CD4-positive, alpha-beta T cell (primary cell): Measurements from ENCODE around the gene CEPT1. TPM values are rescaled to one million over a fixed set of nuclear protein-coding genes. Genes with fewer than 3 reads are reported as not detected.
A peak's percentile ranks its signal among the peaks of the same experiment; 100 is the strongest.

ENCODE experiments used
- ATAC-seq: fragments of 200-7000 bp; cut with Tn5 transposase; one replicate; pipeline ENCODE4 v1.10.0; 2022; ENCODE audit warnings: mild to moderate bottlenecking; ENCODE audit not compliant: poor library complexity
- CTCF ChIA-PET: fragments of 350-600 bp; sonication (Branson Sonifier 250); formaldehyde crosslinking; loops from one replicate; lab custom pipeline; 2021; ENCODE audit warnings: antibody characterized with exemption, inconsistent platforms; lab: Charles Lee
- POLR2A ChIA-PET: fragments of 350-600 bp; sonication (Branson Sonifier 250); formaldehyde crosslinking; loops from one replicate; lab custom pipeline; 2021; ENCODE audit warnings: antibody characterized with exemption, inconsistent platforms; lab: Charles Lee
- DNase-seq, 14 experiments: peaks; one replicate each; pipeline ENCODE4 v3.0.0-alpha.2; 2013 to 2020; ENCODE audit warnings: mixed read lengths in 2 of 14
- H3K27ac ChIP-seq, 2 donors: one replicate each; pipeline versions ENCODE4 v1.5.1 to v1.7.0; 2013; ENCODE audit warnings: low read length in 2 of 2, low read depth in 1 of 2, mild to moderate bottlenecking in 1 of 2
- H3K27me3 ChIP-seq, 2 experiments: 1 replicate in 1 of 2; 2 replicates in 1 of 2; pipeline versions ENCODE4 v1.6.1 to v1.7.0; 2013; ENCODE audit warnings: low read length in 2 of 2, control low read depth in 1 of 2, mild to moderate bottlenecking in 1 of 2, moderate library complexity in 1 of 2; ENCODE audit not compliant: insufficient read depth in 2 of 2, control insufficient read depth in 1 of 2
- H3K36me3 ChIP-seq: one replicate; pipeline ENCODE4 v1.6.1; 2013; ENCODE audit warnings: low read length, control low read depth; ENCODE audit not compliant: insufficient read depth
- H3K4me1 ChIP-seq: one replicate; pipeline ENCODE4 v1.6.1; 2013; ENCODE audit warnings: low read length, control low read depth; ENCODE audit not compliant: insufficient read depth
- H3K4me3 ChIP-seq: one replicate; pipeline ENCODE4 v1.5.1; 2013; ENCODE audit warnings: mild to moderate bottlenecking, low read length, moderate library complexity
- H3K9me3 ChIP-seq, 2 experiments: 1 replicate in 1 of 2; 2 replicates in 1 of 2; pipeline versions ENCODE4 v1.6.1 to v1.7.0; 2013; ENCODE audit warnings: low read length in 2 of 2, mild to moderate bottlenecking in 2 of 2, control low read depth in 1 of 2, moderate library complexity in 1 of 2; ENCODE audit not compliant: control insufficient read depth in 1 of 2, insufficient read depth in 1 of 2
- H3K27ac Mint-ChIP-seq: one replicate; pipeline ENCODE4 v1.8.0; 2020; ENCODE audit warnings: mixed read lengths
- H3K27me3 Mint-ChIP-seq: one replicate; pipeline ENCODE4 v1.8.0; 2021; ENCODE audit warnings: mixed read lengths
- H3K36me3 Mint-ChIP-seq: one replicate; pipeline ENCODE4 v1.8.0; 2021; ENCODE audit warnings: low read depth, mixed read lengths
- H3K4me1 Mint-ChIP-seq: one replicate; pipeline ENCODE4 v1.8.0; 2021; ENCODE audit warnings: low read depth, mixed read lengths
- H3K4me3 Mint-ChIP-seq: one replicate; pipeline ENCODE4 v1.8.0; 2020; ENCODE audit warnings: mild to moderate bottlenecking, mixed read lengths
- H3K9me3 Mint-ChIP-seq: one replicate; pipeline ENCODE4 v1.8.0; 2020; ENCODE audit warnings: mixed read lengths
- CTCF ChIP-seq: fragments of 200-600 bp; IDR thresholded peaks from one replicate; pipeline ENCODE4 v1.8.0; 2022; ENCODE audit warnings: antibody characterized with exemption, mild to moderate bottlenecking
- intact Hi-C, 2 experiments: fragments of 100-400 bp; cut with DNase I in 1 of 2; cut with micrococcal nuclease in 1 of 2; formaldehyde crosslinking; loops; one replicate each; pipeline versions ENCODE4 v1.15.1 to v1.9.0; 2023 to 2025; cut with DNase I, micrococcal nuclease
- total RNA-seq, 174 experiments: library from RNA in 2 of 174; stranded (reverse) in 2 of 174; gene quantifications; one replicate each; pipeline ENCODE4 v1.2.3 and lab custom pipeline; 2021 to 2026

The CEPT1 gene
- total RNA-seq, 2 experiments from 2014 or later, result 25.0 to 27.2 TPM

- no peak for TF ChIP-seq CTCF
Observed at GRCh38 chr1:111221633-111222291, 81.7 kb downstream of the CEPT1 start.

GRCh38 chr1:111222308-111223125 is 82.5 kb downstream of the CEPT1 start:
- Mint-ChIP-seq H3K4me1 (peaks cover 97% of the 10 kb centered on the region), H3K36me3 (peaks cover 3% of the 10 kb centered on the region), H3K27ac (peak overlapping the region; percentile 98), H3K4me3 (peak overlapping the region; percentile 85), H3K27me3 (no peaks in the 10 kb centered on the region), H3K9me3 (peaks cover 5% of the 10 kb centered on the region)
- ChIA-PET CTCF (interaction anchor here (0.6 to 10.9 kb wide), 21 partner anchors 8 to 547 kb away, joined by 3 to 135 read pairs (median 4); partner anchors contain the start of genes ATP5PB, DENND2D and WDR77), POLR2A (interaction anchor here (0.8 to 22.0 kb wide), 12 partner anchors 8 to 184 kb away, joined by 3 to 756 read pairs (median 5); partner anchors contain the start of gene DENND2D)
- ATAC-seq (peak; percentile 21), DNase-seq (peak; percentile 59 to 90 (median 74))
- peak overlapping the region; percentile 42 for H3K4me3 ChIP-seq
- no peaks in the 10 kb centered on the region for H3K36me3 ChIP-seq
- no peaks in the 10 kb centered on the region for H3K27me3 ChIP-seq
- peaks cover 91% of the 10 kb centered on the region for H3K4me1 ChIP-seq
- TF ChIP-seq CTCF, result peak; percentile 93
- H3K27ac ChIP-seq, result peak overlapping the region; percentile 70 to 88
- no peaks in the 10 kb centered on the region for H3K9me3 ChIP-seq
- intact Hi-C loops, result loop anchor here (1.0 to 10.0 kb wide), 11 partner anchors 20 to 545 kb away; partner anchors contain the start of gene CD53 (in 1 of the 2)

More at GRCh38 chr1:111221633-111222291, 81.7 kb downstream of the CEPT1 start:
- Histone ChIP-seq H3K36me3 (no peaks in the 10 kb centered on the region), H3K27me3 (no peaks in the 10 kb centered on the region), H3K9me3 (no peaks in the 10 kb centered on the region), H3K4me1 (peaks cover 91% of the 10 kb centered on the region), H3K27ac (peak overlapping the region; percentile 70 to 88), H3K4me3 (peak overlapping the region; percentile 42)
- Mint-ChIP-seq H3K9me3 (peaks cover 5% of the 10 kb centered on the region), H3K4me1 (peaks cover 97% of the 10 kb centered on the region), H3K27me3 (no peaks in the 10 kb centered on the region), H3K4me3 (peak overlapping the region; percentile 85), H3K36me3 (peaks cover 3% of the 10 kb centered on the region), H3K27ac (peak overlapping the region; percentile 98)
- ATAC-seq (peak; percentile 41), DNase-seq (peak in 9 of 14 experiments; percentile 45 to 88 (median 65))
- ChIA-PET CTCF (interaction anchor here (0.6 to 10.9 kb wide), 5 partner anchors 9 to 231 kb away, joined by 3 to 135 read pairs (median 3); partner anchors contain the start of gene DENND2D), POLR2A (interaction anchor here (1.0 to 22.0 kb wide), 8 partner anchors 15 to 184 kb away, joined by 4 to 756 read pairs (median 6); partner anchors contain the start of genes CEPT1, DENND2D and DRAM2)
- intact Hi-C loops, result loop anchor here (1.0 to 10.0 kb wide), 9 partner anchors 19 to 548 kb away; partner anchors contain the start of genes ATP5PB (in 1 of the 2), CD53 (in 1 of the 2) and WDR77 (in 1 of the 2)
